Activated CD4-positive, alpha-beta T cell treated with anti-CD3 and anti-CD28 coated beads, Interleukin-10, Interleukin-2, amounts not matched to agents 100 ng/mL and 50 ng/mL, durations not matched to agents 16 hours and 8 hours (primary cell): ENCODE data around the gene PACSIN3.
A peak's percentile ranks its signal among the peaks of the same experiment; 100 is the strongest.

Experiments used
- DNase-seq: peaks from one replicate; pipeline ENCODE4 v3.0.0-alpha.2; 2020

The PACSIN3 gene

DNA sequence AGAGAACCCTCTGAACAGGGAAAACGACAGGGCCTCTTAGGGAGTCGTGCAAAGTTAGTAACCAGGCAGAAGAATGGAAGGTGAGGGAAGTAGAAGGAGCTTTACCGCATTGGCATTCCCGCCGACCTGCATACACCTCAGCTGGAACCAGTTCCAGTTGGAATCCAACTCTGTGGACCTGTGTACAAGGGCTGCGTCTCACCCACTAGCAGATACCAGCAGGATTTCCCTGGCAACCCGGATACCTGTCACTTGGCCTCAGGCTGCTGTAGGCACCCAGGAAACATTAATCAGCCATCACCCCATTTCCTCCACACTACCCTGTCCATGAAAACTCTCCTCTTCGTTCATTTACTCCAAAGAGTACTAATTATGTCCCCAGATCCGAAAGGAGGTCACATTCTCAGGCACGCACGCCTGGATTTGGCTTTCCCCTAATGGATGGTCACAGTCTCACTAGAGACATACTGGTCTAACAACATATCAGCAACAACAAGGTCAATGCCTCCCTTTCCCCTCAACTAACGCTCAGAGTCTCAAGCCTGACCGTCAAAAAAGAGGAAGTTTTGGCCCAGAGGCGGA, 10.4 kb downstream of the PACSIN3 start:
- no peak for DNase-seq

DNA sequence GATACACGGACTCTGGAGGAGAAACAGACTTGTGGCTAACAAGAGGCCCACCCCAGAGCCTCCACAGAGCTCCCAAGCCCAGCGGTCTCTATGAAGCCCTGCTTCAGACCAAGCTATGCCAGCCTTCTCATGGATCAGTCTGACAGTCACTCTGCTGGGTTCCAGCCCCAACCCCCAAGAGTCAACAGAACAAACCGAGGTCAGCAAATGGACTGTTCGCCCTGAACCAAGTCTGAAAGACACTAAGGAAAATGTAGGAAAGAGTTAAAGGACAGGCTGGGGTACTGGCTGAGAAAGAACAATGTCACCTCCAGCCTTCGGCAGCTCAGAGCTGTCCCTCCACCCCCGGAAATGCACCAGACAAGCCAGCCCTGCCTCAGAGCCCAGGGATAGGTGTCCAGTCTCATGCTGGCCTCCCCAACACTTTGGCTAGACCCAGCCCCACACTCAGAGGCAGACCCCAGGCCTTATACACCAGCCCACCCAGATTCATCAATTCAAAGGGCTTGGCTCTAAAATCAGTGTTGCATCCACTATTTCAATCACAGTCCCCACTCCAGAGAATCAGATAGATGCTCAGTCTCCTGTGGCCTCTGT, 13.4 kb downstream of the PACSIN3 start:
- DNase-seq: no peak

DNA sequence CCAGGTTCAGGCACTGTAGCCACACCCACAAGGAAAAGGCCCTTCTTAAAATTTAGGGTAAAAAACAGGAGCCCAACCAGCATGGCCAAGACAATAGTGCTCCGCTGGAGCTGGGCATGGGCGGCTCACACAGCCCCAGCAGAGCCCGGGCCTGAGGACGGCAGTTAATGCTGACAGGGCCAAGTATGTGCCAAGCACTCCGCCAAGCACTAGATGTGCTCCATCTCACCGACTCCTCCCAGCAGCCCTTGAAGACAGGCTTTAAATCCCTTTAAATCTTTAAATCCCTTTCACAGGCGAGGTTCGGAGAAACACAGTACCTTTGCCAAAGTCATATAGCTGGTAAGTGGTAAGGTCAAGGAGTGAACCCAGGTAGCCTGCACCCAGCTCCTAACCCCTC, 14.4 kb downstream of the PACSIN3 start:
- DNase-seq: no peak

DNA sequence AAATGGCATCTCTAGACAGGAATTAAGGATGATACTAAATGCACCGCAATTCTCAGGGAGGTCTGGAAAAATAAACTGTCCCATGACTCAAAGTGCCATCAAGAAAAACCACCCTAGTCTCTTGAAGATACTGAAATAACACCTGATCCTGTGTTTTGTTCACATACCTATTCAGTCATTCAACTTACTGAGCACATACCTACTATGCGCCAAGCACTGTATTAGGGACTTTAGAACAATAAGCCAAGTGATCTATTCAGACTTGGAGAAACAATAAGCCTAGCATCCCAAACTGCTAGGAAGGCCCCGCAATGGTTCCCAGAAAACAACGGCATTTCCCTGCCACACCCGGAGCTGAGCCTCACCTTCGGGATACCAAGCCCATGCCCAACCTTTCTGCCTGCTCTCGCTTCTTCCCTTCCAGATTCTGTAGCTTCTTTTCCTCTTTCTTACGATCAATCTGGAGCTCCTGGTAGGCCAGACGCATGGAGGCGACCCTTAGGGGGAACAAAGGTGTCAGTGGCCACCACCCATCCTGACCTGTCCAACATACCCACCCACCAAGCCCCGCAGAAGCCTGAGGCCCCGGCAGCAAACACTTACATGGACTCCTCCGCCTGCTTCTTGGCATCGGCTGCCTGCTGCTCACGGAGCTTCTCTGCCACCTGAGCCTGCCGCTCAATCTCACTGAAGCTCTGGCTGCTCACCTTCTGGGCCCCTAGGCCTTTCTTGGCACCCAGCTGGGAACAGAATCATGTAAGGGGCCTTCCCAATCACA, 15.0 kb downstream of the PACSIN3 start:
- DNase-seq: no peak

DNA sequence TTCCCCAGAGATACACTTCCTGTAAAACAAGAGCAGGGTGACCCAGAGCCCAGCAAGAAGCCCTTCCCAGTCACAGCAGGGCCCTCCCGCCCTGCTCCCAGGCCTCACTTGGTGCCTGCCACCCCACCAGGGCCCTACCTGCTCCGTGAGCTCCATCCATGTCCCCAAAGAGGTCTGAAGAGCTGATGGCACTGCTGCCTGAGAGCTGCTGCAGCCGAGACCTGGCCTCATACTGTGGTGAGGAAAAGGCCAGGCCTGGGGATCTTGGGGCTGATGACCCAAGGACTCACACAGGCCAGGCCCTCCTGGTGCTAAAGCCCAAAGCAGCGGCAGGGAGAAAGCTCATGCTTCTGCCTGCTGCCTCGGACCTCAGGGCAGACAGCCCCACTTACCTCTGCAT, 19.9 kb downstream of the PACSIN3 start:
- no peak for DNase-seq

DNA sequence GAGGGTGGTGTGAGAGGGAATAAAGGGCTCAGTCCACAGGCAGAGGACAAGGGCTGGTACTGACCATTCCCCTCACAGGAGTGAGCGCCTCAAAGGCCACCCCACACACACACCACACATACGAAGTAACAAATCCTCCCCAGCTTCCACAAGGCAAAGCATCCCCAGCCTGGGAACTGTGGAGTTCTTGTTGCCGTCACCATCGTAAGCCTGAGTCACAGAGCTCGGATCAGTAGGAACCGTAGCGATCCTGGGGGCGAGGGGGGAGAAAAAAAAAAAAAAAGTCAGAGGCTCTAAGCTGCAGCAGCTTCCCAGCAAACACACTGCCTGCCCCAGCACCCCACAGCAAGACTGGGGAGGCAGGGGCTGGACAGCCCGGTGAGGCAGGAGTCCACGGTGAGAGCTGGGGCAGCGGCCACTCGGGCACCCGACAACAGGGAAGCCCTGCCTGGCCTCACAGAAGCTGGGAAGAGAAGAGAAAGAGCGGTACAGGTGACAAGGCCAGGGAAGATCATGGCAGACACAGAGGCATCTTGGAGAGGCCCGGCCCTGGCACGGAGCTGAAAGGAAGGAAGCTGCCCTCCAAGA, 20.9 kb downstream of the PACSIN3 start:
- DNase-seq: no peak

DNA sequence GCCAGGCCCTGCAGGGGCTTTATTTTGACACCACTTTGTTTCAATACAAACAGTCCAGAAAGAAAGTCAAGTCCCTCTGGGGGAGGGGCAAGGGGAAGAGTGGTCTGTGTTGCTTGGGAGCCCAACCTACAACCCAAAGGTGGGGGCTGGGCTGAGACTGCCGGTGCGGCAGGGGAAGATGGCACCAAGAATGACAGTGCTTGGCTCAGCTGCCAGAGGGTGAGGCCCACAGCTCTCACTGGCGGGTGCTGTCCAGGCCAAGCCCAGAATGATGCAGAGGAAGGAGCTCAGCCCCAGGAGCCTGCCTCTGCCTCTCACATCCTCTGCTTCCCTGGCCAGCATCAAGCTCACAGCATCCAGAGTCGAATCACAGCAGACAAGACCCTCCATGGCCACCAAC, 21.9 kb downstream of the PACSIN3 start:
- no peak for DNase-seq

DNA sequence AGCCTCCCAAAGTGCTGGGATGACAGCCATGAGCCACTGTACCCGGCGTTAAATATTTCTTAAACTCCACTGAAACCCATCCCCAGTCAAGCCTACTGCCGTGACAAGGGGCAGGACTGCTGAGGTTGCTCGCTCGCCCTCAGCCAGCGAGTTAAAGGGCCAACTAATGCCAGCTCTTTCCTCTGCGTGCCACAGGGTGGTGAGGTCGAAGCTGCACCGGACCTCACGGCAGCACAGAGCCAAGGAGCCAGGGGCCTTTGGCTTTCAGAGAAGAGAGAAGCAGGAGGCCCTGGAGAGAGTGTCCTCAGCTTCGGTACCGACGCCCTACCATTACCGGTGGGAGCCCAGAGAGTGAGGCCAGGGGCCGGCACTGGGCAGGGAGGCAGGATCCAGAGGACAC, 22.3 kb downstream of the PACSIN3 start:
- DNase-seq: no peak

DNA sequence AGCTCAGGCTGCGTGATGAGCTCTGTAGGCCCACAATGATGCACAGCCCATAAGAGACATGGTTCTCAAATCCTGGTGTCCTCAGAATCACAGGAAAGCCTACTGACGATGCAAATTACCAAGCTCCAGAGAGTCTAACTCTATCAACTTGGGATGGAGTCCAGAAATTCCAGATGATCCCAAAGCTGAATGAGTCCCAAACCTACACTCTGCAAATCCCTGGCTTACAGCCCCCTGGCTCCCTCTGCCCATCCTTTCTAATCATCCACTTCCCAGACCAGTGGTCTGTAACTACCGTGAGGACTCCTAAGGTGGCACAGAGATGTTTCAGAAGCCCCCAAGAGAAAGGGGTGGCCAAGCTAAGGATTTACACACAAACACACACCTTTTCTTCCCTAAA, 23.0 kb downstream of the PACSIN3 start:
- DNase-seq: no peak

DNA sequence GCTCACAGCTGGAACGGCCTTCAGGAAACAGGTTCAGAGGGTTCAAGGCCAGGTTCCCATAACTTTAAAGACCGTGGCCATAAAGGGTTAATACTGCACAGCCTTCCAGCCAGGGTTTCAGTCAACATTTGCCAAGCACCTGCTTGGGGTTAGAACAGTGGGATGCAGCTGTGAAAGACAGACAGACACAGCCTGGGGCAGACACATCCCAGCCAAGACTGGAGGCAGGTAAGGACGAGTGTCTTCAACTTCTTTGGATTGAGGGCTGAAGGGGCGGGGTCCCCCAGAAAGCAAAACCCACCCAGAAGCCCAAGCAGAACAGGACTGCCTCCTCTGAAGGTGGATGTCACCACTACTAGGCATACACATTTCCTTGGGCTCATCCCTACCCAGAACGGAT, 23.8 kb downstream of the PACSIN3 start:
- DNase-seq: no peak

DNA sequence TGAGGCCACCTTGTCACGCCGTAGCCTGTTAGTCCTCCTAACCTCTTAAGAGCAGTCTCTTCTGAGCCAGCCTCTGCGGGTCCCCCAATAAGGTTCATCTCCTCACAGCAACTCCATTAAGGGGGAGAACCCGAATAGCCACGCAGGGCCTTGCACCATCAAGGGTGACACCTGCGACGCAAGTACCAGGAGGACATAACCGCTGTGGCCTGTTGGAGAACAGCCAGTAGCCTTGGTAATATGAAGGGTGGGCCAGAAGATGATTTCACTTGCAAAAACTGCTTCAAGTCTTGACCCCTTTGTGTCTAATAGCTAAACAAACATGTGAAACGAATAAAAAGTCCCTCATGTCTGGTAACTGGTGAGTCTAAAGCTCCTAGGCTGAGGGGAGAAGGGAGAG, 24.3 kb downstream of the PACSIN3 start:
- no peak for DNase-seq

DNA sequence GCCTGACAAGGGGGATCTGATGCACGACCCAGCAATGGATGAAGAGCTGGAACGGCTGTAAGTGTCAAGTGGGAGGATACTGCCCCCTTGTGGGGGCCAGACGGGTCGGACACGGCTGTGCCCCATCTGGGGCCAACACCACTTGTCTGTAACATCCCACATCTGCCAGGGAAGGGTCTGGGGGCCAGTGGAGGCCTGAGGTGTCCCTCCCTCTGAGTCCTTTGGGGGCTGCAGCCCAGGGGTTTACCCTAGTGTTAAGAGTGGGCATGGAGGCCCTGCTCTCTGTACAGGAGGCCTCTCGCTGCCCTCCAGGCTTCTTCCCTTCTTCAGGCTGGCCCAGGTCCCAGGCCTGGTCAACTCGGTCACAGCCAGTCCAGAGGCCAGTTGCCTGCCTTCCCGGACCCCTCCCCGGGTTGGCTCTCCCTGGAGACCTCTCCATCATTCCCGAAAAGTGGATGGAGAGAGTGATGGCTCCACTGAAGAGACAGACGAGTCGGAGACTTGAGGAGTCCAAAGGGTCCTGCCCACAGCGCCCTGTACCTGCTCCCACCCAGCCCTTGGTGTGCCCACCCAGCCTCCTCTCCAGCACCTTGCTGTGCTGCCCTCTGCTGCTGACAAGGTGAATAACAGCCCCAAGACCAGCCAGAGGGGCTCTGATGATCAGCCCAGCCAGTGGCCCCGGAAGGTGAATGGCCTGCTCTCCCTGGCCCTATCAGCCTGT, 24.9 kb downstream of the PACSIN3 start:
- DNase-seq: peak; percentile 69

DNA sequence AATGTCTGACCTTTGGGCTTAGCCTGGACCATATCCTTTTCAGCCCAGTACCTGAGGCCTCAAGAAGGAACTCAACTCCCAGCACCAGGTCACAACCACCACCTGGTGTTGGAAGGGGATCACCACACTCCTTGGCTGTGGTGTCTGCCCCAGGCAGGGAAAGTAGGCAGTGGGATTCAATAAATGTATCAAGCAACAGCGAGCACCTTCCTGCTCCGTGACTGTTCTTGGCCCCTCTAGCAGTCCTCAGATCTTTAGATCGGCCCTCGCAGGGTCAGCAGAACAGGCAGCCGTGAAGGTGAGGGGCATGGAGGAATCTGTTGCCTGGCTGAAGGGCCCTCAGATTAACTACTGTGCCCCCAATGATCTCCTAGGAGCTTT, 25.5 kb downstream of the PACSIN3 start:
- no peak for DNase-seq

DNA sequence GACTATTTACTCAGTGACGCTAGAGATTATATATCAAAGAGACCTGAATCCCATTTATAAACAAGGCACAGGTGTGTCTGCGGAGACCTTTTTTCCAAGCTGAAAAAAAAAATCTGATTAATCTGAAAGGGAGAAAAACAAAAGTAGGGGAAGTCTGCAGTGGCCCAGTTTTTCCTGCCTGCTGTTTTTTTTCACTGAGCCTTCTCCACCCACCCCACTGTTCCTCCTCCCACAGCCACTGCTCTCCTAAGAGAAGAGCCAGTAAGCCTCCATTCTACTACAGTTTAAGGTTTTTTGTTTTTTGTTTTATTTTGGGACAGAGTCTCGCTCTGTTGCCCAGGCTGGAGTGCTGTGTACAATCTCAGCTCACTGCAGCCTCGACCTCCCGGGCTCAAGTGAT, 28.0 kb downstream of the PACSIN3 start:
- DNase-seq: no peak

DNA sequence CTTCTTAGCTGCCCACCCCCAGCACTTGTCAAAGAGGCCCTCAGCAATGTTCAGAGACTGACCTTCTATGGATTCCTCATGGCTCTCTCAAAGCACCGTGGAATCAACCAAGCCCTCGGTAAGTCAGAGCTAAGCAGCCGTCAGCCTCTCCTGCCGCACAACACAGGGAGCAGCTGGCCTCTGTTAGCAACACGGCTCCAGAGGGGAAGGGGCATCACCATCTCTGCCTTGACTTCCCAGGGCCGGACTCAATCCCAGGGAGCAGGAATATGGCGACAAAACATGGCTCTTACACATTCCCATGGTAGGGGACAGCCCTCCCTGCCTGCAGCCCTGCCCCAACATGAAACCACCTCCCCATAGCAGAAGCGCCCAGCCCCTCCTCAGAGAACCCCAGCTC, 28.4 kb downstream of the PACSIN3 start:
- no peak for DNase-seq

DNA sequence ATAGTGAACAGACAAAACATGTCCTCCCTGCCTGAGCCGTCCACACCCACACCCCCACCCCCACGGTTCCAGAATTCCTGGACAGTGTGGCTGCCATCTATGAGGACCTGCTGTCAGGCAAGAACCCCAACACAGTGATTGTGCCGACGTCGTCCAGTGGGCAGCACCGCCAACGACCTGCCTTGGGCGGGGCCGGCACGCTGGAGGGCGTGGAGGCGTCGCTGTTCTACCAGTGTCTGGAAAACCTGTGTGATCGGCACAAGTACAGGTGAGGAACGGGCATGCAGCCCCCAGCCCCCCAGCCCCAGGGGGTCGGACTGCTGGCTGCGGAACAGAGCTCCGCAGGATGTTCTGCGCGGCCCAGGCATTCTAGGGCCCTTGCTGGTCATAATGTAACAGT, 29.3 kb downstream of the PACSIN3 start:
- no peak for DNase-seq

DNA sequence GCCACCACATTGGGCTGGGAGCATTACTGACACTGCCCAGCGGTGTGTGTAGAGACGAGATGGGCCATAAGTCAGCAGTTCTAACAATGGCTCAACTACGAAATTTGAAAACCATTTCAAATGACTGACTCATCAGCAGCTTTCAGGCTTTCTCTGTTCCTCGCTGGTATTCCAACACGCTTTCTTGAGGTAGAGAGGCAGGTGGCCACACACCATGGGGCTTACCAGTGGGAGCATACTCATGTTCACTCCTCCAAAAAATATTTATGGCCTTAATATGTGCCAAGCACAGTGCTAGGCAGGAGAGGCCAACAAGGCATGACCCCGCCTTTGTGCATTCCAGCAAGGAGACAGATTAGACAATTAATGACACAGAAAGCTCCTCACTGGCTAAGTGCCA, 29.9 kb downstream of the PACSIN3 start:
- DNase-seq: no peak

DNA sequence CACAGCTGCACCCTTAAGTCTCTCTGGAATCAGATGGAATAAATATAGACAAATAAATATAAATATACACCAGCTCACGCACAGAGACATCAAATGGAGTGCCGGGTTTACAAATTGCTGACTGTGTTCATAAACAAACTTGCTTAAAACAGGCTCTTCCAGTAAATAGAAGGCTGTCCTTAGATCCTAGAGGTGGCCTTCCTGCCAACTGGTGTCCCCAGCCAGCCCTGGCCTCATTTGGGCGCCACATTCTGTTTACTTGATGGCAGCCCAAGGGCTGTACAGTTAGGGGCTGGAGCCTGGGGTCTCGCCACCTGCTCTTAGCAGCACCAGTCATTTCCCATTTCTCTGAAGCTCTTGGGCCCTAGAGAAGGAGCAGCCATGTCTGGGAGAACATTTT, 30.4 kb downstream of the PACSIN3 start:
- no peak for DNase-seq

DNA sequence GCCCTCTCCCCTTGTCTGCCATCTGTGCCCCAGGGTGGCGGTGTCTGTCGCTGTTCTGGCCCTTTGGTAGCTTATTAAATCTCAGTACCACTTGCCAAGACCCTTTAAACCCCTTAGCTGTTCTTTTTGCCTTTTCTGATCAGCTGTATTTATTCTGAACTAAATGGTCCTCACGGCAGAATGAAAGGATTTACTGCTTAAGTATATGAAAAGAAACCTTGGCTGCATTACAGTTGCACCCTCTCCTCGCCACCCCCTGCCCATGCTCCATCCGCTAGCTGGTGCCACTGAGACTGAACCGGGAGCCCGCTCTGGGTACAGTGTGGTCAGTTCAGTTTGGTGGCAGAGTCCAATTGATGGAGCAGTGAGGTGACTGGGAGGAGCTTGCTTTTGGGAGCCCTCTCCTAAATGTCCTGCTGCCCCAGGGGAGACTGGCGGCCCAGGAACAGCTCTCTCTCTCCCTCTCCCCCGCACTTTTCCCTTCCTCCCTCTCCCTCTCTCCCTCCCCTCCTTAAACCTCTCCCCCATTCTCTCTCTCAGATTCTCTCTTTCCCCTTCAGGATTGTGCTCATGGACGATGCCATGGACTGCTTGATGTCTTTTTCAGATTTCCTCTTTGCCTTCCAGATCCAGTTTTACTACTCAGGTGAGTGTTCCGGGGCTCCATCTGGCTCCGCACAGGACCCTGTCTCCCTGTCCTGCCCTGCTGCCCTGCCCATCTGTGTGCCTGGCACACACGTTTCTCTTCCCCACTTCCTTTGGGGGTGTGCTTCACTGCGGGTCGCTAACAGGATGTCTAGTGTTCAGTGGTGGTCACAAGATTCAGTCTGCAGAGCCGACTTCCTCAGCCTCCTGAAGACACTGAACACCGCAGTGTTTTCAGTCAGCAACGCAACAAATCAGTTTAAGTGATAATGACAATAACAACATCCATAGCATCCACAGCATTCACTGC, 31.3 kb downstream of the PACSIN3 start:
- DNase-seq: peak; percentile 32

DNA sequence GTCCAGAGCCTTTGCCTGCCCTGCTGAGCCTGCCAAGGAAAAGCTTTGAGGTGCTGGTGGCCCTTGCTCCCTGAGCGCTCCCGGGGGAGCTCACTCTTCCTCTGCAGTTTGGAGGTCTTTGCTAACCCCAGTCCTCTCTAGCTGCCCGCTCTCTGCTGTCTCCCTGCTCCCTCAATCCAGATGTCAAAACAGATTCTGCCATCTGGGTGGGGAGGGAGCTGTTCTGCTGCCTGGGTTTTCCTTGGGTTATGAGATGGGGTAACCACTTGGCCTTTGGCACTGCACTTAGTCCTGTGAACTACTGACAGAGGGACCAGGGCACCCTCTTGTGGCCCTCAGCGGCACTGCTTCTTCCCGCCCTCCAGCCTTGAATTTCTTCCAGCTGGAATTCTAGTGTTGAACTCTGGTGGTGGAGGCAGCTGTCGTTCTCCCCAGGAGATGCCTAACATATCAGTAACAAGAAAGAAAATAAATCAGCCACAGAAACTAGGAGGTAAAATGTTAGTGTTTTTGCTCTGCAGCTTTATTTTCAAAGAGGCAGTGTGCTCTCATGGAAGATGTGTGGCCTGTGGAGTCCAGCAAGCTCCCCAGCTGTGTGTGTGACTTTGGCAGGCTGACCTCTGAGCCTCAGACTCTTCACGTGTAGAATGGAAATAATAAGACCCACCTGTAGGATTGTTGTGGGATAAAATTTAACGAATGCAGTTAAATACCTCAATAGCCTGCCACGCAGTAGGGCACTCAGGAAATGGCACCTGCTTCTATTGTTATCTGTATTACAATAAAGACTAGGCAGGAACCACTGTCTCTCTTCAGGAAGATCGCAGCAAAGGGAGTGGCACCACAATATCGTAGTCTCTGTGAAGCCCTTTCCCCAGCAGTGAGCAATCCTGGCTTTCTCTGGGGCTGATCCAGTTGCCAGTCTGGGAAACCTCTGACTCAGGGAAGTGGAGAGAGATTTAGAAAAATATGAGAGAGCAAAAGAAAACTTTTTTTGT, 33.0 kb downstream of the PACSIN3 start:
- DNase-seq: peak; percentile 60
